CD4-positive, alpha-beta T cell treated with Interleukin-15 for 1 hour (primary cell): ENCODE data around the gene LDLRAD4.
"Not testable (repeated sequence)": the region's sequence is repeated elsewhere in the genome, so short reads cannot be mapped to it uniquely, and the experiment has no call there.

Experiments
- DNase-seq: peaks from one replicate; pipeline ENCODE4 v3.0.0-alpha.2; 2020

The LDLRAD4 gene

DNA sequence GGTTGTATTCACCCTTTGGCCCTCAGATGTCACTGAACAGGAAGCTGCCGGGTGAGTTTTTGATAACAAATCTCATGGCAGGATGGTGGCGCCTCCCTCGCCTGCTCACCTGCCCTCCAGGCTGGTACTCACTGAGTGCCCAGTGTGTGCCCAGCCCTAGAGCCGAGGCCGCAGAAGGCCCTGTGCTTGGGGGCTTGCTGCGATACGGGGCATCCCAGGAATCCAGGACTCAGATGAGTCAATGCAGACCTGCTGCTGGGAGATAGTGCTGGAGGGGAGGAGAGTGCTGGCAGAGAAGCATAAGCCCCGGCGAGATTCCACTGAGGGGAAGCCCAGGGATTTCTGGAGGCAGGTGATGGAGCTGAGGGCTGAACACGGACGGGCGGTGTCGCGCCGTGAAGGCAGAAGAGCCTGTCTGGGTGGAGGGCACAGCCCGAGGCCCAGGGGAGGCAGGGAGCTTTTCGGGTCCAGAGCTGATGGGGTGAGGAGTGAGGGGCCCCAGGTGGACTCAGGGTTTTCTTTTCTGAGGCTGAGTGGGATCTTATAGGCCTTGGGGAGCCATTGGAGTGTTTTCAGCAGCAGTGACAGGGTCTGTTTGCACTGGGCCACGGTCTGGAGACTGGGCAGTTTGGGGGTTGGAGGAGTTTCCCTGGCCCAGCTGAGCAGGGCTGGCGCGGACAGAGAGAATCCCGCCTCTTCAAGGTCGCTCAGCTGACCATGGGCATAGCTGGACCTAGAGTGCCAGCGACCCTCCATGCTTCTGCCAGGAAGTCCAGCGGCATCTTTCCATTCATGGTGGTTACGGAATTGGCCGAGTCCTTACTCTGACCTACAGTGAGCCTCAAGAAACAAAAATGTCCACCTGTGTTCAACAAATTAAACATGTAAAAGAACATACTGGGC lies 35.5 kb downstream of the LDLRAD4 start:
- no peak for DNase-seq

DNA sequence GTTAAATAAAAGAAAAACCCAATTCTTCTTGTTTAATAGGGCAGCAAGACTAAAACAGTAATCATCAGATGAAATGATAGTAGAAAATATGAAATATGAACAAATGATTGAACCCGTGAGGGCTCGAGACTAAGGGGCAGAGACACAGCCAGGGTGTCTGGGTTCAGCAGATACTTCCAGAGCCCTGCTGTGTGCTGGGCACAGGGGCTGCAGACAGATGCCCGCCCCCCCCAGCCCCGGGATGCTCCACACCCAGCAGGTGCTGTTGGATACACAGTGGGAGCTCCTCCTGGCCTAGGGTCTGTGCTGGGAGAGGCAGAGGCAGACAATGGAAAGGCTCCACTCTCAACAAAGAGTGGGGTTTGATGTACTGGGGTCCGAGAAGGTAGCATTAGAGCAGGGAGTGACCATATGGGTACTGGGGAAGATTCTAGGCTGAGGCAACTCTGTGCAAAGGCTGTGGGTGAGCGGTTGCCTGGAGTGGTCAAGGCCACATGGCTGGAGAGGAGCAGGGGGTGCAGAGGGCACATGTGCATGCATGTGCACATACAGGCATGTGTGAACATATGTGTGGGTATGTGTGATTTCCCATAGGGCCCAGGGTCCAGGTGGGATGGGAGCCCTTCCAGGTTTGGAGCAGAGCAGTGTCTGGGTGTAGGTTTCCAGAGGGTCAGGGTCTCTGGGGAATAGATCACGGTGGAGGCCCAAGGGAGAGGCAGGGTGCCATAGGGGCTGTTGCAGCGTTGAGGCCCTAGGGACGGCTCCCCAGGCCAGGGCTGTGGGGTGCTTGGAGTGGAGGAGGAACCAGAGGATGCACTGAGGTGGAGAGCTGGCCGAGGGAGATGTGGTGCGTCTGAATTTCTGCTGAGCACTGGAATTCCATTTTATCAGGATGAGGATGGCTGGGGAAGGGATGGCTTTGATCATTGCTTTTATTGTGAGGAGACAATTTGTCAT lies 36.7 kb downstream of the LDLRAD4 start:
- no peak for DNase-seq

DNA sequence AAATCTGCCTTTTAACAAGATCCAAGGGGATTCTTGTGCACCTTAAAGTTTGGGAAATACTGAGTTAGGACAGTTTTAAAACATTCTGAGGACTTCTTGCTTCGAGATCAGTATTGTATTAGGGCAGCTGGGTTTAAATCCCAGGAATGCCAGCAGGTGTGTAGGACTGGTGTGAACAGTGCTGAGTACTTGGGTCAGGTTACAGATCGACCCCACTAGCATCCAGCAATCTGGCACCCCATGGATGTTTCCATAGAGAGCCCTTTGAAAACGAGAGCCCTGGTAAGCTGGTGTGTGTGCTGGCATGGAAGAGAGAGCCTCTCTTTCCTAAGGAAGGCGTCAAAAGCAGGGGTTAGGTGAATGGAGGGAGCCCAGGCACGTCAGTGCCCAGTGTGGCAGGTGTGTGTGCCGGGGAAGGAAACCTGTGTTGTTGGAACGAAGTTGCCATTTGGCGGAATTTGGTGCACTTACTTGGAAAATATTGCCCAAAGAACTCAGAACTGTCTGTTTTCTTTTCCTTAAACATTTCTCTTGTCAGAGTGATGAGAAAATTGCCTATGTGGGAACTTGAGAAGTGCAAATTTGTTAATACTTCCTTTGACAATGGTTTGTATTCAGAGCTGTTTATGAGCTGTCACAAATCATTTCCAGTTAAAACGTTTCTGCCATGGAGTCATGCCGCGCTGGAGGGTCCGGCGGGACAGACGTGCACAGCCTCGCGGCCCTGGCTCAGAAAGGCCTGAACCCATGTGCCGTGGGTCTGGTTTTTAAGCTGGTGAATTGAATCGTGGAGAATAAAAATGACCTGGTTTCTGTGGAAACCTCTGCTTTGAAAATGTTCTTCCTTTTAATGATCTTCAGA lies 38.1 kb downstream of the LDLRAD4 start:
- no peak for DNase-seq

DNA sequence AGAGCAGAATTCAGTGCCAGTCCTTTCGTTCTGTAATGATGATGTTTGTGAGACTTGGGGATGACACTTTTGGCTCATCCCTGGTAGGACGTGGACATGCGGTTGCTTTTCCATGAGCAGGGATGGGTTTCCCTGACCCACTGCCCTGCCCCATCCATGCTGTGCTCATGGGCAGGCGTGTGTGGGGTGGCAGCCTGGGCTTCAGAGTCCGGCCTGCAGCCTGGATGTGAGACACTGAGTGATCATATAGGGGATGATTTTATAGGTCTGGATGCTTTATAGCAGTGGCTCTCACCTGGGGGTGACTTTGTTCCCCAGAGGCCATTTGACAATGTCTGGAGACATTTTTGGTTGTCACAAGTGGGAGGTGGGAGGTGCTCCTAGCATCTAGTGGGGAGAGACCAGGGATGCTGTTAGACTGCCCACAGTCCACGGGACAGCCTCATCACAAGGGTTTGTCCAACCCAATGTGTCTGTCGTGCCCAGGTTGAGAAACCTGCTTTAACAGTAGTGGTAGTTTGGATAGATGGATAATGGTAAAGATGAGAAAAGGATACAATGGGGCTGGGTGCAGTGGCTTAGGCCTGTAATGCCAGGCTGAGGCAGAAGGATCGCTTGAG lies 38.9 kb downstream of the LDLRAD4 start:
- no peak for DNase-seq

DNA sequence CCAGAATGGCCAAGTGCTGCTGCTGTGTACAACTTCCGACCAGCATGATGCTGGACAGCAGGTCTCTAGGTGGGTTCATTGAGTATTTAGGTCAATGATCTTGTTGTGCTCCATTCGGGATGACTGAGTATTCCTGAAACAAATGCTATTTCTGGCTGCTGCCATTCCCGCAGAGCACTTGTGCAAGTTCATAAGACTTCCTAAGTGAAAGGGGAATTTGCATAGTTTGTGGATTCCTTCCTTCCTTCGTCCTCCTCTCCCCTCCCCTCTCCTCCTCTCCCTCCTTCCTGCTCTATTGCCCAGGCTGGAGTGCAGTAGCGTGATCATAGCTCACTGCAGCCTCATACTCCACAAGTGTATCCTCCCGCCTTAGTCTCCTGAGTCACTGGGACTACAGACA lies 40.4 kb downstream of the LDLRAD4 start:
- DNase-seq, result no peak

DNA sequence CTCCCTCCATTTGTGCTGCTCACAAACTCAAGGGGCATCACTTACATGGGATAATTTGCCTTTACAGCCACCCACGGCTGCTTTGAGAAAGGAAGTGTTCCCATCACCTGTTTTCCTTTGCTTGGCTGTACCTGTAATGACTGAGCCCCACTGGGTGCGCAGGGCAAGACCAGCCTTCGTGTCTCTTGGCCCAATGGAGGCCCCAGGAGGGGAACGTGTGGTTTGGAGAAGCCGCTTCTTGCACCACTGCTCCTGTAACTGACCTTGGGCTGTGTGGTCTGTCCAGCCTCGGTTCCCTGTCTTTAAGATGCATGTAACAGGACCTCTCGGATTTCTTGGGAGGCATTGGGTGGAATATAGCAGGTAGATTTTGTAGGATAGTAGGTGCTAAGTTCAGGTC lies 41.1 kb downstream of the LDLRAD4 start:
- DNase-seq, result no peak

DNA sequence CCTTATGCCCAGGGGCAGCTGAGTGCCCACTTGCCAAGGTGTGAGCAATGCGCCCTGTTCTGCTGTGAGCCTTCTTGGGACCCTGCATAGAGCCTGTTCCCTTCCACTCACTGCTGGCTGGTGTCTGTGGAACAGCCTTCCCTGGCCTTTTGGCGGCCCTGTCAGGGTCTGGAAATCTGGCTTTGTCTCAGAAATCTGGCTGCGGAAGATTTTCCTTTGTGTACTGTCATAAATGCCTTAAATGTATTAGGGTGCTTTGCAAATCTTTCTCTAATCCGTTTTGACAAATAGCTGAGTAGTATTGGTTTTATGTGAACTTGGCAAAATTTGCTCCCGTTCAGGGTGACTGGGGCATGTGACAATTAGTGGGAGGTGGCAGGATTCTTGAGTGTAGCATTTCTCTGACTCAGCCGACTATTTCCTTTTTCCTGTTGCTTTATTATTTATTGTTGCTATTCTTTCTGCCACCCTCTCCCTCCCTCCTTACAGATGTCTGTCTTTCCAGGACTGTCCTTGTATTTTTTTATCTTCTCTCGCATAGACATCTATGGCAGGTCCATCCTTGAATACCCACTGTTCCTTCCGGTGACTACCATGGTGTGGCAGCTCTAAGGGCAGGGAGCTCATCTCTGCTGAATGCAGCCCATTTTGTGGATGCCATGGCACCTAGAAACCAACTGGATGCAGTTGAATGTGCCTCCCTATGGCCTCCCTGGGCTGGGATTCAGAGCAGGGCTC lies 41.8 kb downstream of the LDLRAD4 start:
- no peak for DNase-seq

DNA sequence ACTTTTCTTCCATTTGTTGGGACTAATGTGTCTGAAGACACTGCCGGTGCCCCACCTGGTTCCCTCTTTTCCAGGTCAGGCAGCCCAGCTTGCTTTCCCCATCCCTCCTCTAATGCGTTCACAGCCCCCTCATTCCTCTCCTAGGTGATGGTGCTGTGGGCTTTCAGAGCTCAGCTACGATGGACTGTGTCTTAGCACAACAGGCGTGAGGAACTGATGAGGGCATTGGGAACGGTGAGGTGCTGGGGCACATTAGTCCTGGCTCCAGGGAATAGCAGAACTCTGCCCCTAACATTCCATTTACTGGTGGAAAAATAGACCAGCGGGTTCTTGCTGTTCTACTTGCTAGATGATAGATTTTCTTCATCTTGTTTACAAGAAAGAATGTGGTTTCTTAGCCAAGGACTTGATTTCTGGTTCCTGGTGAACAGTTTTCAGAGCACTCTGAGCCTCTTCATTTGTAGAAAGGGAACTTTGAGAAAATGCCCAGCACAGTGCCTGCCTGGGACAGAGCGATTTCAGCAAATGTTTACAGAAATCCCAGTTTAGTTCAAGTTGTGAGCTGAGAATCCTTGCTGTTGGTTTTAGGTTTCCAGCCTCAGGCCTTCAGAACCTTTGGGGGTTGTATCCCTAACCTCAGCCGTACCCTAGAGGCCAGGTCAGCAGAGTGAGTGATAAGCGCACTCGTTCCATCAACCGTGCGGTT lies 42.5 kb downstream of the LDLRAD4 start:
- no peak for DNase-seq

DNA sequence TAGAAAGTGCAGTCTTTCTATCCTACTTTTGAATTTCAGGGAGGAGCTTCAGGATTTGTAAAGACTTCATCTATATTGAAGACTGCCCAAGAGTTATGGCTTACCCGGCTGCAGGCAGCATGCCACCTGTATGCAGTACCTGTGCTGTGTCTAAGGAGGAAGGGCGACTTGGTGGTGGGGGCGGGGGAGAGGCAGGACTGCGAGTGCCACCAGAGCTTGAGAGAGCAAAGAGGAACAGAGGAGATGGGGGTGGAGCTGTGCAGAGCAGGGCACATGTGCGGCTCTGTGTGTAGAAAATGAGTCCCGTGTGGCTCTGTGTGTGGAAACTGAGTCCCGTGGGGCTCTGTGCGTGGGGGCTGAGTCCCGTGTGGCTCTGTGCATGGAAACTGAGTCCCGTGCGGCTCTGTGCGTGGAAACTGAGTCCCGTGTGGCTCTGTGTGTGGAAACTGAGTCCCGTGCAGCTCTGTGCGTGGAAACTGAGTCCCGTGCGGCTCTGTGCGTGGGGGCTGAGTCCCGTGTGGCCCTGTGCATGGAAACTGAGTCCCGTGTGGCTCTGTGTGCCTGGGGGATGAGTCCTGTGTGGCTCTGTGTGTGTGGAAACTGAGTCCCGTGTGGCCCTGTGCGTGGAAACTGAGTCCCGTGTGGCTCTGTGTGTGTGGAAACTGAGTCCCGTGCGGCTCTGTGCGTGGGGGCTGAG lies 43.2 kb downstream of the LDLRAD4 start:
- DNase-seq, result no peak

DNA sequence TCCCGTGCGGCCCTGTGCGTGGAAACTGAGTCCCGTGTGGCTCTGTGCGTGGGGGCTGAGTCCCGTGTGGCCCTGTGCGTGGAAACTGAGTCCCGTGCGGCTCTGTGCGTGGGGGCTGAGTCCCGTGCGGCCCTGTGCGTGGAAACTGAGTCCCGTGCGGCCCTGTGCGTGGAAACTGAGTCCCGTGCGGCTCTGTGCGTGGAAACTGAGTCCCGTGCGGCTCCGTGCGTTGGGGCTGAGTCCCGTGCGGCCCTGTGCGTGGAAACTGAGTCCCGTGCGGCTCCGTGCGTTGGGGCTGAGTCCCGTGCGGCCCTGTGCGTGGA lies 43.8 kb downstream of the LDLRAD4 start:
- not testable (repeated sequence) for DNase-seq

DNA sequence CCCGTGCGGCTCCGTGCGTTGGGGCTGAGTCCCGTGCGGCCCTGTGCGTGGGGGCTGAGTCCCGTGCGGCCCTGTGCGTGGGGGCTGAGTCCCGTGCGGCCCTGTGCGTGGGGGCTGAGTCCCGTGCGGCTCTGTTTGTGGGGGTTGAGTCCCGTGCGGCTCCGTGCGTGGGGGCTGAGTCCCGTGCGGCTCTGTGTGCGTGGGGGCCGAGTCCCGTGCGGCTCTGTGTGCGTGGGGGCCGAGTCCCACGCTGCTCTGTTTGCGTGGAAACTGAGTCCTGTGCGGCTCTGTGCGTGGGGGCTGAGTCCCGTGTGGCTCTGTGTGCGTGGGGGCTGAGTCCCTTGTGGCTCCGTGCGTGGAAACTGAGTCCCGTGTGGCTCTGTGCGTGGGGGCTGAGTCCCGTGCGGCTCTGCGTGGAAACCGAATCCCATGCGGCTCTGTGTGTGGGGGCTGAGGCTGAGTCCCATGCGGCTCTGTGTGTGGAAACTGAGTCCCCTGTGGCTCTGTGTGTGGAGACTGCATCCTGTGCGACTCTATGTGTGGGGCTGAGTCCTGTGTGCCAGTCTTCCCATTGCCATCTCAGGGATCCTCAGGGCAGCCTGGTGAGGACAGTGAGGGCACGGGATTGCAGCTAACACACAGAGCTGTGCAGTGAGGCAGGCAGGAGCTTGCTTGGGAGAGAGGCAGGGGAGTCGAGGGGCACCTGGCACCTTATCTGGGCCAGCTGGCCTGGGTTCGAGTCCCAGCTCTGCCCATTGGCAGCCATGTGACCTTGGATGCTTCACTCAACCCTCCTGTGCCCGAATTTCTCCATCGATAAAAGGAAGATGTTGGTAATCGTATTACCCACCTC lies 44.5 kb downstream of the LDLRAD4 start:
- DNase-seq, result no peak

DNA sequence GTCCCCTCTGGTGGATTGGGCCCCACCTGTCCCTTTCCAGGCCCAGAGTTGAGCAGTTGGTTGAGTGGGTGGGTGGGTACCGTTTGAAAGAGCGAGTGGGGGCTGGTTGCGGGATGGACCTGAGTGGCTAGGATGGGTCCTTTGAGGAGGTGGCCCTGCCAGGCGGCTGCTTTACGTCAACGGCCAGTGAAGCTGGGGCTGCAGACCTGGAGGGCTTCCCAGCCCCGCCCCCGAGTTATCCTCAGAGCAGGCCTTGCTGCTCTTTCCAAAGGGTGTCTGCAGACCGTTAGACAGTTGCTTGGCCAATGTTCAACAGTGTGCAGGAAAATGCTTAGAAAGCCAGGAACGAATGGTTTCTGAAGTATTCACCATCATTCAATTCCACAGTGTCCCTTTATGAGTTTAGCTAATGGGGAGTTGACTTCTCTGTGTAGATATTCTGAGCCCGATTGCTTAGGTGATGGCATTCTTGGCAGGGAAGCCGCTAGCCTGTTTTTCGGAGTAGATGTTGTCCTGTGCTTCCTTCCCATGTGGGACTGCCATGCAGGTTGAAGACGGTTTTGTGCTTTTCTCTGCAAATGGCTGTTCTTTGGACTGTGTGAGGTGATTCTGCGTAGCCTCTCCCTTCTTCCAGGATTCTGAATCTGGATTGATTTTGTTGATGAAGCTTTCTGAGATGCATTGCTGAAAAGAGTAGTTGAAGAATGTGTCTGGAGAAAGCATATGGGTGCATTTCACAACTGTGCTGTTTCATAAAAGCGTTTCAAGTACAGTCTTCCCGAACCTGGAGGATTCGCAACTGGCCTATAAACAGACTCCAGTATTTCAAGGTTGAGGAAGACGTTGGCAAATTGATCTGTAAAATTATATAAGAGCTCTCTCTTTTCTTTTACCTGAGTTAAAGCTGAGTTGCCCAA lies 45.8 kb downstream of the LDLRAD4 start:
- no peak for DNase-seq

DNA sequence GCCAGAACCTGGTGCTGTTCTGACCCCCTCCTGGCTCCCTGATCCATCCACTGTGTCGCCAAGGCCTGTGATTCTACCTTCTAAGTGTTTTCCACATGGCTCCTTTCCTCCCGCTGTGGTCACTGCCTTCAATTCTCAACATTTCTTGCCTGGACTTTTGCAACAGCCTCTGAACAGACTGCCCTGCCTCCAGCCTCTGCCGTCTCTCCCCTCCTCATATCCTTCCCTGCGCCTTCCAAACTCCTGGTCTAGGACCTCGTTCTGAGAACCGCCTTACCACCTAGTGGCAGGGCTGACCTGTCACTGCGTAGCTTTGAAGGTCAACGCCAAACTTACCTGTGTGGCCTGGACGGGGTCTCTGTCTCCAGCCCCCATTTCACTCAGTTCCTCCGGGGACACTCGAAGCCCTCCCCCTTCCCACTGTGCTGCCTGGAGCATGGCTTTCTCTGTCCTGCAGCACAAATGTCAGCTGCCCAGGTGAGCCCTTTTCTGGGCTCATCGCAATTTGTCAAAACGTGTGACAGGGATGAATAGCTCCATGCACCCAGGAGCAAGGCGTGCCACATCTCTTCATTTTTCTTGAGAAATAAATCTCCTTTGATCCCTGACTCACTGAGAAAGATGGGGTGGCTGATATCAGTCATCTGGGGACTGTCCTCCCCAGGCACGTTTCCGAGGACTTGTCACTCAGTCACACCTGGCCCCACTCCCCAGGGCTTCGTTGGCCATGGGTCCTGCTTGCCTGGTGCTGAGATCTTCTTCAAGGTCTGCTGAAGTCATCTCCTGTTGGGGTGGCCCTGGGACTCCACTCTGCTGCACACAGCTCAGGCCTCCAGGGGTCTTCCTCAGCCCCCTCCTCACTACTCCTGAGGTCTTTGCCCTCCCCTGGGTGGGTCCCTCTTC lies 46.7 kb downstream of the LDLRAD4 start:
- no peak for DNase-seq

DNA sequence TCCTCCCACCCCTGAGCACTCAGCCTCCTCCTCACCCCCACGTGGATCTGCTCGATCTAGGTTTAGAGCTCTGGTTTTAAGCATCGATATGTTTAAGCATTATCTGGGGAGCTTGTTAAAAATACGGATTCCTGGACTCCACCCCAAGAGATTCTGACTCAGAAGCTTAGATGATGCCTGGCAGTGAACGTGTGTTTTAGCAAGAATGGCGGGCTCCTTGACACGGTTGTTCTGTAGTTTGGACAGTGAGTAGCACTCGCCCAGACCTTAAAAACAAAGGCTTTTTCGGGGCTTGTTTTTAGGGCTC lies 47.3 kb downstream of the LDLRAD4 start:
- no peak for DNase-seq

DNA sequence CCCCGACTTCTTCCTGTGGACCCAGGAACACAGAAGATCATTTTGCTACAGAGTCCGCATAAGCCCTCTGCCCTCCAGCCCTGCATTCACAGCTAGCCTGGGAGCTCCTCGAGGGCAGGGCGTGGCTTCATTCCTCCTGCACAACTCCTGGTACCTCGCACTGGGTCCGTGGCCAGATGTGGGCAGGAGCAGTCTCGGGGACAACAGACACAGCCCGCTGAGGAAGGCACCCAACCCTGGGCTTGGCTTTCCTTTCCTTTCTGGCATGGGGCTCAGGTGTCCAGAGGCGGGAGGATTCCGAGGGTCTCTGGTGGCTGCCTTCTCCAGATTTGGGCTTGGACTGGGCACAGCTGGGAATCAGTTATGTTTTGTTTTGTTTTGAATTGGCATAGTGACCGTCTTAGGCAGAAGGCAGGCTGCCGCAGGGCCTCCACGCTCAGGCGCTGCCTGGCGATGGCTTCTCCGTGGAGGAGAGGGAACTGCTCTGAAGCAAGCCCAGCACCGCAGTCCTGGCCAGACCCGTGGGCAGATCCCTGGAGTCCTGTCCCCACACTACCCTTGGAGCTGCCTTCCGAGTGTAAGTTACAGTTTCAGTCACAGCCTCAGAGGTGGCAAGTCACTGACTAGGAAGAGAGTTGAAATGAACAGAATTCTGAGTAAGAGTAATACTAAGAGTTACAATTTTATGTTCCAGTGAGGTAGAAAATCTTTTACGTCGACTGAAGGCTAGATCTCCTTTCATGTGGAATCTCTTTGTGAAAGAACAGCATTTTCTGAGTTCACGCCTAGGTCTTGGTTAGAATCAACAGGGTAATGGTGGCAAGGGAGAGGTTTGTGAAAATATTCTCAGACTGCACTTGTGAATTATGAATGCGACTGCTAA lies 47.9 kb downstream of the LDLRAD4 start:
- no peak for DNase-seq

DNA sequence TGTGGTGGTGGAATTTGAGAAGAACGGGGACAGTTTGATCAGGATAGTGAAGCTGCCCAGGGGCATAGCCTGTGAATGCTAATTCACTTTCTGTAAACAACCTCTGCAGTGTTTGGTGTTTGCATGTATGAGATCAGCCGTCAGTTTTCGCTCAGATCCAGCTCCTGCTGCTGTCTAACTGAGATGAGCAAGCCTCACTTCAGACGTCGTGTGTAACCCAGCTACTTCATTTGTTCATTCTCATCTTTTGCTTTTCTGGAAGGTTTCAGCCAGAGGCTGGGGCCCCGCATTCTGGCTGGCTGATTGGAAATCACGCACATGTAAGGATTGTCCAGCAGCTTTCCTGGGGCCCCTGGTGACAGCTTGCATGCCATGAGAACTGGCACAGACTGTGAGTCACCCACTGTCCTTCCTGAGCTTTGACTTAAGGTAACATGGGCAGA lies 48.9 kb downstream of the LDLRAD4 start:
- DNase-seq, result no peak
